Liver (tissue), 3 donors: Measurements from ENCODE around the gene USP48.

Experiments used
- EGR1 ChIP-seq, 2 donors: IDR thresholded peaks; 2 replicates each; pipeline ENCODE4 v1.6.1; 2016 to 2018; ENCODE audit warnings: antibody characterized with exemption in 2 of 2, low read depth in 2 of 2
- FOXA1 ChIP-seq: IDR thresholded peaks from 2 replicates; pipeline ENCODE4 v1.6.1; 2016; ENCODE audit warnings: antibody characterized with exemption
- FOXA2 ChIP-seq: IDR thresholded peaks from 2 replicates; pipeline ENCODE4 v1.6.1; 2016; ENCODE audit warnings: antibody characterized with exemption
- JUND ChIP-seq, 2 donors: IDR thresholded peaks; 2 replicates each; pipeline ENCODE4 v1.6.1; 2016; ENCODE audit warnings: antibody characterized with exemption in 2 of 2
- RAD21 ChIP-seq, 2 donors: IDR thresholded peaks; 2 replicates each; pipeline ENCODE4 v1.6.1; 2016; ENCODE audit warnings: antibody characterized with exemption in 2 of 2, mild to moderate bottlenecking in 2 of 2
- RXRA ChIP-seq, 2 donors: IDR thresholded peaks; 2 replicates each; pipeline ENCODE4 v1.6.1; 2017 to 2018; ENCODE audit warnings: antibody characterized with exemption in 2 of 2, mild to moderate bottlenecking in 1 of 2
- SP1 ChIP-seq: IDR thresholded peaks from 2 replicates; pipeline ENCODE4 v1.6.1; 2018; ENCODE audit warnings: antibody characterized with exemption, mild to moderate bottlenecking
- TAF1 ChIP-seq: conservative IDR thresholded peaks from 2 replicates; pipeline ENCODE4 v1.6.1; 2016; ENCODE audit warnings: antibody characterized with exemption, mild to moderate bottlenecking
- YY1 ChIP-seq: IDR thresholded peaks from 2 replicates; pipeline ENCODE4 v1.6.1; 2016; ENCODE audit warnings: antibody characterized with exemption, mild to moderate bottlenecking
- TF ChIP-seq, protein P1 (sequence below): fragments of 150-350 bp; IDR thresholded peaks from 2 replicates; pipeline ENCODE4 v1.5.1; 2017; ENCODE audit warnings: improper control_type of control experiment, low read depth, low read length; ENCODE audit not compliant: missing input control
- TF ChIP-seq, protein P2 (sequence below): IDR thresholded peaks from 2 replicates; pipeline ENCODE4 v1.6.1; 2016; ENCODE audit warnings: antibody characterized with exemption, mild to moderate bottlenecking
- TF ChIP-seq, protein P3 (sequence below): IDR thresholded peaks from 2 replicates; pipeline ENCODE4 v1.6.1; 2016; ENCODE audit warnings: antibody characterized with exemption
- TF ChIP-seq, protein P4 (sequence below): IDR thresholded peaks from 2 replicates; pipeline ENCODE4 v1.6.1; 2016; ENCODE audit warnings: antibody characterized with exemption
- TF ChIP-seq, protein P5 (sequence below): IDR thresholded peaks from 2 replicates; pipeline ENCODE4 v1.6.1; 2016; ENCODE audit warnings: antibody characterized with exemption
- donor health status: healthy.
- donor health status: healthy.

DNA sequence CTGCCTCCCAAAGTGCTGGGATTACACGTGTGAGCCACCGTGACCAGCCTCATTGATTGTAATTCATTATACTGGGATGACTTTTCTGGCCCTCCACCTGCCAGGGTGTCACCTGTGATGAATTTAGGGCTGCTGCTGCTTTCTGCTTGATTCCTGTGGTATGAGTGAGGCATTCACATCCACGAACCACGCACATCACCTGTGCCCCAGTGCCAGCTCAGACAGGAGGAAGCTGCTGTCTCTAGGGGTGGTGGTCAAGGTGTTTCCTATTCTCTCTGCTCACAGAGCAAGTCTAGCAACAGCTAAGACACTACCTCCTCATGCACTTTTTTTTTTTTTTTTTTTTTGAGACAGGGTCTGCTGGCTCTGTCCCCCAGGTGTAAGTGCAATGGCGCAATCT, 16.8 kb upstream of the USP48 start:
- TF ChIP-seq, protein P1, sequence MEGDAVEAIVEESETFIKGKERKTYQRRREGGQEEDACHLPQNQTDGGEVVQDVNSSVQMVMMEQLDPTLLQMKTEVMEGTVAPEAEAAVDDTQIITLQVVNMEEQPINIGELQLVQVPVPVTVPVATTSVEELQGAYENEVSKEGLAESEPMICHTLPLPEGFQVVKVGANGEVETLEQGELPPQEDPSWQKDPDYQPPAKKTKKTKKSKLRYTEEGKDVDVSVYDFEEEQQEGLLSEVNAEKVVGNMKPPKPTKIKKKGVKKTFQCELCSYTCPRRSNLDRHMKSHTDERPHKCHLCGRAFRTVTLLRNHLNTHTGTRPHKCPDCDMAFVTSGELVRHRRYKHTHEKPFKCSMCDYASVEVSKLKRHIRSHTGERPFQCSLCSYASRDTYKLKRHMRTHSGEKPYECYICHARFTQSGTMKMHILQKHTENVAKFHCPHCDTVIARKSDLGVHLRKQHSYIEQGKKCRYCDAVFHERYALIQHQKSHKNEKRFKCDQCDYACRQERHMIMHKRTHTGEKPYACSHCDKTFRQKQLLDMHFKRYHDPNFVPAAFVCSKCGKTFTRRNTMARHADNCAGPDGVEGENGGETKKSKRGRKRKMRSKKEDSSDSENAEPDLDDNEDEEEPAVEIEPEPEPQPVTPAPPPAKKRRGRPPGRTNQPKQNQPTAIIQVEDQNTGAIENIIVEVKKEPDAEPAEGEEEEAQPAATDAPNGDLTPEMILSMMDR, result no peak
- TF ChIP-seq, protein P2, sequence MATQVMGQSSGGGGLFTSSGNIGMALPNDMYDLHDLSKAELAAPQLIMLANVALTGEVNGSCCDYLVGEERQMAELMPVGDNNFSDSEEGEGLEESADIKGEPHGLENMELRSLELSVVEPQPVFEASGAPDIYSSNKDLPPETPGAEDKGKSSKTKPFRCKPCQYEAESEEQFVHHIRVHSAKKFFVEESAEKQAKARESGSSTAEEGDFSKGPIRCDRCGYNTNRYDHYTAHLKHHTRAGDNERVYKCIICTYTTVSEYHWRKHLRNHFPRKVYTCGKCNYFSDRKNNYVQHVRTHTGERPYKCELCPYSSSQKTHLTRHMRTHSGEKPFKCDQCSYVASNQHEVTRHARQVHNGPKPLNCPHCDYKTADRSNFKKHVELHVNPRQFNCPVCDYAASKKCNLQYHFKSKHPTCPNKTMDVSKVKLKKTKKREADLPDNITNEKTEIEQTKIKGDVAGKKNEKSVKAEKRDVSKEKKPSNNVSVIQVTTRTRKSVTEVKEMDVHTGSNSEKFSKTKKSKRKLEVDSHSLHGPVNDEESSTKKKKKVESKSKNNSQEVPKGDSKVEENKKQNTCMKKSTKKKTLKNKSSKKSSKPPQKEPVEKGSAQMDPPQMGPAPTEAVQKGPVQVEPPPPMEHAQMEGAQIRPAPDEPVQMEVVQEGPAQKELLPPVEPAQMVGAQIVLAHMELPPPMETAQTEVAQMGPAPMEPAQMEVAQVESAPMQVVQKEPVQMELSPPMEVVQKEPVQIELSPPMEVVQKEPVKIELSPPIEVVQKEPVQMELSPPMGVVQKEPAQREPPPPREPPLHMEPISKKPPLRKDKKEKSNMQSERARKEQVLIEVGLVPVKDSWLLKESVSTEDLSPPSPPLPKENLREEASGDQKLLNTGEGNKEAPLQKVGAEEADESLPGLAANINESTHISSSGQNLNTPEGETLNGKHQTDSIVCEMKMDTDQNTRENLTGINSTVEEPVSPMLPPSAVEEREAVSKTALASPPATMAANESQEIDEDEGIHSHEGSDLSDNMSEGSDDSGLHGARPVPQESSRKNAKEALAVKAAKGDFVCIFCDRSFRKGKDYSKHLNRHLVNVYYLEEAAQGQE, result no peak
- TF ChIP-seq TAF1, result no peak
- no peak for TF ChIP-seq FOXA1
- TF ChIP-seq YY1, result no peak
- TF ChIP-seq, protein P3, sequence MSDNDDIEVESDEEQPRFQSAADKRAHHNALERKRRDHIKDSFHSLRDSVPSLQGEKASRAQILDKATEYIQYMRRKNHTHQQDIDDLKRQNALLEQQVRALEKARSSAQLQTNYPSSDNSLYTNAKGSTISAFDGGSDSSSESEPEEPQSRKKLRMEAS, result no peak
- no peak for TF ChIP-seq SP1
- TF ChIP-seq, protein P4, sequence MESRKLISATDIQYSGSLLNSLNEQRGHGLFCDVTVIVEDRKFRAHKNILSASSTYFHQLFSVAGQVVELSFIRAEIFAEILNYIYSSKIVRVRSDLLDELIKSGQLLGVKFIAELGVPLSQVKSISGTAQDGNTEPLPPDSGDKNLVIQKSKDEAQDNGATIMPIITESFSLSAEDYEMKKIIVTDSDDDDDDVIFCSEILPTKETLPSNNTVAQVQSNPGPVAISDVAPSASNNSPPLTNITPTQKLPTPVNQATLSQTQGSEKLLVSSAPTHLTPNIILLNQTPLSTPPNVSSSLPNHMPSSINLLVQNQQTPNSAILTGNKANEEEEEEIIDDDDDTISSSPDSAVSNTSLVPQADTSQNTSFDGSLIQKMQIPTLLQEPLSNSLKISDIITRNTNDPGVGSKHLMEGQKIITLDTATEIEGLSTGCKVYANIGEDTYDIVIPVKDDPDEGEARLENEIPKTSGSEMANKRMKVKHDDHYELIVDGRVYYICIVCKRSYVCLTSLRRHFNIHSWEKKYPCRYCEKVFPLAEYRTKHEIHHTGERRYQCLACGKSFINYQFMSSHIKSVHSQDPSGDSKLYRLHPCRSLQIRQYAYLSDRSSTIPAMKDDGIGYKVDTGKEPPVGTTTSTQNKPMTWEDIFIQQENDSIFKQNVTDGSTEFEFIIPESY, result no peak
- no peak for TF ChIP-seq JUND (IDR thresholded peaks at IDR 0.05)
- no peak for TF ChIP-seq FOXA2
- TF ChIP-seq, protein P5, sequence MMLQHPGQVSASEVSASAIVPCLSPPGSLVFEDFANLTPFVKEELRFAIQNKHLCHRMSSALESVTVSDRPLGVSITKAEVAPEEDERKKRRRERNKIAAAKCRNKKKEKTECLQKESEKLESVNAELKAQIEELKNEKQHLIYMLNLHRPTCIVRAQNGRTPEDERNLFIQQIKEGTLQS, result no peak
- TF ChIP-seq EGR1 (IDR thresholded peaks at IDR 0.05; ENCODE audit: low read depth in 2 of 2), result no peak
- TF ChIP-seq RXRA (IDR thresholded peaks at IDR 0.05), result no peak
- TF ChIP-seq RAD21 (IDR thresholded peaks at IDR 0.05), result no peak
